ENCODE measurements around the gene LGALS7. TPM values are rescaled to one million over a fixed set of nuclear protein-coding genes. Genes with fewer than 3 reads are reported as not detected.

LGALS7 gene
- total and polyA plus RNA-seq, 2 of the 8 experiments (the other 6 are each of a cell fraction or from before 2014, with no cell fraction given), result 0.32 TPM; not detected in 1

- H2BK120ac ChIP-seq (replicated peaks; ENCODE audit: low read depth, low read length), result no peak overlapping the region
- no peak overlapping the region for H4K91ac ChIP-seq (replicated peaks; ENCODE audit: insufficient read length, low read length)
- H3K79me2 ChIP-seq (ENCODE audit: control insufficient read depth in 1 of 2, insufficient read depth in 2 of 2, low read length in 2 of 2), result no peaks in the 10 kb centered on the region
- ChIA-PET POLR2A (ENCODE audit: partially characterized antibody) (interaction anchor here (1.1 to 2.4 kb wide), 5 partner anchors 8 to 100 kb away, joined by 3 to 9 read pairs (median 4); no protein-coding TSS in a partner anchor), CTCF (ENCODE audit: partially characterized antibody) (interaction anchor here (0.6 to 3.3 kb wide), 9 partner anchors 8 to 132 kb away, joined by 3 to 11 read pairs (median 4); no protein-coding TSS in a partner anchor)
- H3K27ac ChIP-seq (ENCODE audit: low read depth, low read length), result no peak overlapping the region
- TF ChIP-seq ATF3 (IDR thresholded peaks at IDR 0.05; ENCODE audit: insufficient read depth, low read depth, low read length), result no peak
- TF ChIP-seq FOSL1 (IDR thresholded peaks at IDR 0.05; ENCODE audit: insufficient read depth, low read depth, low read length), result no peak
- no peak for TF ChIP-seq CBX8 (IDR thresholded peaks at IDR 0.05; ENCODE audit: borderline replicate concordance, low read depth, low read length)
- TF ChIP-seq GABPA (IDR thresholded peaks at IDR 0.05; ENCODE audit: borderline replicate concordance, insufficient read depth, low read length), result no peak
- TF ChIP-seq TBP (IDR thresholded peaks at IDR 0.05; ENCODE audit: low read depth, low read length), result no peak
- H3K4me1 ChIP-seq (replicated peaks in 1 of 4; ENCODE audit: control insufficient read depth in 3 of 4, insufficient read depth in 4 of 4, low read length in 3 of 4), result no peaks in the 10 kb centered on the region
- no peak overlapping the region for H4K5ac ChIP-seq (ENCODE audit: insufficient read length, low read depth, low read length)
- FAIRE-seq (no peak), DNase-seq (ENCODE audit: low read depth in 1 of 2, low spot score in 2 of 2) (no peak)
- H4K20me1 ChIP-seq (replicated peaks in 1 of 2; ENCODE audit: control insufficient read depth in 1 of 2, insufficient read depth in 2 of 2, low read length in 2 of 2), result peaks cover 3 to 18% of the 10 kb centered on the region in 2 experiments
- H2BK5ac ChIP-seq (ENCODE audit: low read depth, low read length), result no peak overlapping the region; the same call in 1 of the 2 replicates
- no peaks in the 10 kb centered on the region for H3K9me3 ChIP-seq (ENCODE audit: insufficient read depth in 2 of 2, low read depth in 1 of 2, low read length in 1 of 2)
- H2AFZ ChIP-seq (ENCODE audit: low read length), result no peak overlapping the region
- no peak overlapping the region for H4K8ac ChIP-seq (ENCODE audit: extremely low read depth, insufficient read depth, low read length)
- H3K36me3 ChIP-seq (ENCODE audit: control insufficient read depth in 2 of 4, insufficient read depth in 4 of 4, low read length in 3 of 4), result peaks cover 24 to 82% (median 65%) of the 10 kb centered on the region in 4 experiments; a peak in 7 of 8 replicates
- no peak overlapping the region for H3K4ac ChIP-seq (replicated peaks; ENCODE audit: insufficient read length, low read depth, low read length)
- 92% methylated on average over 21 of the region's 21 CpGs; no CpG with 5 or more reads in 1 of the 2 experiments for WGBS, 2 experiments (ENCODE audit: extremely low coverage in 1 of 2, insufficient coverage in 1 of 2, insufficient read length in 1 of 2, insufficient replicate concordance in 2 of 2, low coverage in 1 of 2, low lambda C conversion rate in 2 of 2, missing lambda C conversion rate in 1 of 2)
- H3K79me1 ChIP-seq (ENCODE audit: low read depth, low read length), result no peaks in the 10 kb centered on the region
- no peak overlapping the region for H3K14ac ChIP-seq (ENCODE audit: insufficient read length)
- H2AK5ac ChIP-seq (ENCODE audit: low read depth, low read length), result no peak overlapping the region
- no peaks in the 10 kb centered on the region for H3K23me2 ChIP-seq (ENCODE audit: low read depth, low read length)
- H2BK12ac ChIP-seq (ENCODE audit: low read depth, low read length), result no peak overlapping the region
- H3K4me3 ChIP-seq (ENCODE audit: extremely low read depth in 1 of 4, insufficient read depth in 2 of 4, low read depth in 3 of 4, low read length in 4 of 4), result no peak overlapping the region
- H2BK20ac ChIP-seq (ENCODE audit: low read length), result no peak overlapping the region
- H3K18ac ChIP-seq (ENCODE audit: extremely low read depth, low read length), result no peak overlapping the region
- H3K9ac ChIP-seq (replicated peaks in 1 of 4; ENCODE audit: extremely low read depth in 1 of 4, low read depth in 3 of 4, low read length in 3 of 4), result no peak overlapping the region
- no peak overlapping the region for H3K23ac ChIP-seq (ENCODE audit: insufficient read length)
- no peak overlapping the region for H2BK15ac ChIP-seq (ENCODE audit: low read length)
- no peak overlapping the region for H3K4me2 ChIP-seq (ENCODE audit: insufficient read depth in 1 of 2, low read depth in 2 of 2, low read length in 2 of 2)
- H3K27me3 ChIP-seq (replicated peaks in 1 of 4; ENCODE audit: control insufficient read depth in 3 of 4, extremely low read depth in 1 of 4, insufficient read depth in 3 of 4, low read length in 3 of 4), result no peaks in the 10 kb centered on the region
- H3K56ac ChIP-seq (replicated peaks; ENCODE audit: insufficient read length, low read depth, low read length), result no peak overlapping the region
Observed at GRCh38 chr19:38725469-38726283, 47.6 kb downstream of the LGALS7 start.

All from H1 (cell line).